SK-N-SH (cell line): ENCODE data around the gene KIF19. TPM values are rescaled to one million over a fixed set of nuclear protein-coding genes. Genes with fewer than 3 reads are reported as not detected.

Experiments used
- CTCF ChIA-PET: fragments of 300-600, 350-600 bp; formaldehyde crosslinking; extraction: SDS; loops from one replicate; lab custom pipeline; 2021; lab: Yijun Ruan, JAX
- POLR2A ChIA-PET: fragments of 350-600 bp; sonication (Branson Sonifier 250); formaldehyde crosslinking; extraction: SDS; loops from one replicate; lab custom pipeline; 2020; ENCODE audit warnings: antibody characterized with exemption, inconsistent platforms; lab: Yijun Ruan, JAX
- DNase-seq: peaks from one replicate; pipeline ENCODE4 v3.0.0; 2012
- H2AFZ ChIP-seq: fragments of 200-600 bp; sonication (generic); 2 replicates; pipeline ENCODE4 v1.8.1; 2016; ENCODE audit warnings: antibody characterized with exemption, mild to moderate bottlenecking, low read depth
- H3F3A ChIP-seq: fragments of 200-600 bp; sonication (generic); replicated peaks from 2 replicates; pipeline ENCODE3; 2016; ENCODE audit warnings: antibody characterized with exemption, mild to moderate bottlenecking; ENCODE audit not compliant: insufficient read depth
- H3K27ac ChIP-seq, 2 experiments: fragments of 200-500 bp in 1 of 2; fragments of 200-600 bp in 1 of 2; sonication (Bioruptor generic) in 1 of 2; sonication (generic), shearing (Covaris generic) in 1 of 2; 2 replicates each; pipeline versions ENCODE4 v1.5.1 to v1.6.1; 2014 to 2016; ENCODE audit warnings: low read depth in 2 of 2, inconsistent platforms in 1 of 2, low read length in 1 of 2, mild to moderate bottlenecking in 1 of 2, mixed read lengths in 1 of 2
- H3K27me3 ChIP-seq: fragments of 200-600 bp; sonication (generic), shearing (Covaris generic); 2 replicates; pipeline ENCODE4 v1.6.1; 2016; ENCODE audit warnings: mixed run types; ENCODE audit not compliant: insufficient read depth
- H3K36me3 ChIP-seq, 2 experiments: fragments of 200-500 bp in 1 of 2; fragments of 200-600 bp in 1 of 2; sonication (Bioruptor generic) in 1 of 2; sonication (generic) in 1 of 2; replicated peaks in 1 of 2; 2 replicates each; pipeline versions ENCODE3 to v1.5.1; 2014 to 2016; ENCODE audit warnings: low read length in 1 of 2, mild to moderate bottlenecking in 1 of 2; ENCODE audit not compliant: insufficient read depth in 2 of 2, control insufficient read depth in 1 of 2
- H3K4me1 ChIP-seq, 2 experiments: fragments of 200-500 bp in 1 of 2; fragments of 200-600 bp in 1 of 2; sonication (Bioruptor generic) in 1 of 2; sonication (generic), shearing (Covaris generic) in 1 of 2; 2 replicates each; pipeline versions ENCODE4 v1.5.1 to v1.6.1; 2014 to 2016; ENCODE audit warnings: low read depth in 1 of 2, low read length in 1 of 2, mixed run types in 1 of 2; ENCODE audit not compliant: insufficient read depth in 2 of 2, control insufficient read depth in 1 of 2
- H3K4me2 ChIP-seq: fragments of 200-600 bp; sonication (generic), shearing (Covaris generic); 2 replicates; pipeline ENCODE4 v1.6.1; 2017; ENCODE audit warnings: mixed run types
- H3K4me3 ChIP-seq, 2 experiments: fragments of 200-500 bp in 1 of 2; fragments of 200-600 bp in 1 of 2; sonication (Bioruptor generic) in 1 of 2; sonication (generic), shearing (Covaris generic) in 1 of 2; 2 replicates each; pipeline versions ENCODE4 v1.5.1 to v1.8.1; 2014 to 2016; ENCODE audit warnings: low read depth in 2 of 2, inconsistent platforms in 1 of 2, low read length in 1 of 2, mild to moderate bottlenecking in 1 of 2, mixed read lengths in 1 of 2, moderate library complexity in 1 of 2
- H3K79me2 ChIP-seq: fragments of 200-600 bp; sonication (generic); 2 replicates; pipeline ENCODE4 v1.8.1; 2017; ENCODE audit warnings: mild to moderate bottlenecking; ENCODE audit not compliant: insufficient read depth
- H3K9ac ChIP-seq: fragments of 200-600 bp; sonication (generic); 2 replicates; pipeline ENCODE4 v1.6.1; 2017; ENCODE audit warnings: mixed run types
- H3K9me2 ChIP-seq: fragments of 200-600 bp; sonication (generic); 2 replicates; pipeline ENCODE4 v1.6.1; 2017; ENCODE audit warnings: mixed run types
- H3K9me3 ChIP-seq: fragments of 200-600 bp; sonication (generic); 2 replicates; pipeline ENCODE4 v1.6.1; 2017; ENCODE audit warnings: mixed run types, mild to moderate bottlenecking, moderate library complexity
- H4K20me1 ChIP-seq: fragments of 200-600 bp; sonication (generic); 2 replicates; pipeline ENCODE4 v1.6.1; 2017; ENCODE audit warnings: mild to moderate bottlenecking, mixed run types; ENCODE audit not compliant: insufficient read depth
- EP300 ChIP-seq, 2 experiments: IDR thresholded peaks; 2 replicates each; pipeline versions ENCODE4 v1.4.0 to v1.6.1; 2012; ENCODE audit warnings: borderline replicate concordance in 1 of 2, low read depth in 1 of 2, low read length in 1 of 2
- EZH2phosphoT487 ChIP-seq: fragments of 200-600 bp; sonication (generic); IDR thresholded peaks from 2 replicates; pipeline ENCODE4 v1.6.1; 2017; ENCODE audit warnings: low read depth, mixed run types, mild to moderate bottlenecking, antibody characterized with exemption, moderate library complexity, borderline replicate concordance
- FOSL2 ChIP-seq: IDR thresholded peaks from 2 replicates; pipeline ENCODE4 v1.4.0; 2012; ENCODE audit warnings: low read depth, mild to moderate bottlenecking, moderate library complexity, borderline replicate concordance
- FOXM1 ChIP-seq: IDR thresholded peaks from 2 replicates; pipeline ENCODE4 v1.4.0; 2012; ENCODE audit warnings: low read depth, mild to moderate bottlenecking
- NFIC ChIP-seq: IDR thresholded peaks from 2 replicates; pipeline ENCODE4 v1.4.0; 2012; ENCODE audit warnings: borderline replicate concordance
- PBX3 ChIP-seq: IDR thresholded peaks from 2 replicates; pipeline ENCODE4; 2012
- POLR2AphosphoS5 ChIP-seq: IDR thresholded peaks from 2 replicates; pipeline ENCODE4 v1.6.1; 2012; ENCODE audit warnings: low read depth, low read length
- RCOR1 ChIP-seq: fragments of 150-350 bp; IDR thresholded peaks from 2 replicates; pipeline ENCODE4 v1.6.1; 2017; ENCODE audit warnings: antibody characterized with exemption, low read length
- RFX5 ChIP-seq: IDR thresholded peaks from 2 replicates; pipeline ENCODE4 v1.6.1; 2012; ENCODE audit warnings: mild to moderate bottlenecking, improper control_type of control experiment, low read length
- SMC3 ChIP-seq: IDR thresholded peaks from 2 replicates; pipeline ENCODE4 v1.6.1; 2012; ENCODE audit warnings: low read depth, low read length, improper control_type of control experiment
- TCF12 ChIP-seq: IDR thresholded peaks from 2 replicates; pipeline ENCODE4 v1.4.0; 2012
- USF1 ChIP-seq: IDR thresholded peaks from 2 replicates; pipeline ENCODE4 v1.4.0; 2012; ENCODE audit warnings: low read depth, borderline replicate concordance
- USF2 ChIP-seq: fragments of 150-350 bp; IDR thresholded peaks from 2 replicates; pipeline ENCODE4 v1.6.1; 2017; ENCODE audit warnings: antibody characterized with exemption, low read length, low read depth, borderline replicate concordance
- YY1 ChIP-seq: IDR thresholded peaks from 2 replicates; pipeline ENCODE4 v1.4.0; 2012; ENCODE audit warnings: low read depth, mild to moderate bottlenecking
- ZBTB33 ChIP-seq: IDR thresholded peaks from 2 replicates; pipeline ENCODE4 v1.4.0; 2012; ENCODE audit warnings: low read depth, borderline replicate concordance
- WGBS: methylation state at CpG from one replicate; pipeline ENCODE4 v1.1.6; 2017; ENCODE audit warnings: low lambda C conversion rate; 5-methylcytosine and 5-hydroxymethylcytosine counted together
- polyA plus RNA-seq, 3 experiments: library from polyadenylated mRNA; depleted of rRNA; stranded (reverse); fragments of >200 nt; gene quantifications; 2 replicates each; pipeline ENCODE4 v1.2.3, GENCODE V29; 2012

KIF19 gene
- polyA plus RNA-seq, 1 of the 3 experiments (the other 2 are of a cell fraction), result not detected

- Histone ChIP-seq H3K4me3 (no peak overlapping the region), H3K9ac (no peak overlapping the region), H3K9me3 (no peaks in the 10 kb centered on the region), H3K9me2 (no peaks in the 10 kb centered on the region), H3K4me1 (no peaks in the 10 kb centered on the region)
- no peak for TF ChIP-seq USF2
- no peak for TF ChIP-seq TCF12
- TF ChIP-seq PBX3, result no peak
- no peak for TF ChIP-seq EZH2phosphoT487
- TF ChIP-seq USF1, result no peak
- TF ChIP-seq NFIC, result no peak
- TF ChIP-seq SMC3, result no peak
- TF ChIP-seq EP300 (IDR thresholded peaks at IDR 0.05; ENCODE audit: borderline replicate concordance in 1 of 2, low read depth in 1 of 2, low read length in 1 of 2), result no peak
- TF ChIP-seq, all 33 proteins: peak for 0
- no peaks in the 10 kb centered on the region for H3K36me3 ChIP-seq
- no peaks in the 10 kb centered on the region for H3K79me2 ChIP-seq
- WGBS, result 36% methylated on average over 9 of the region's 12 CpGs
- H3K27ac ChIP-seq, result no peak overlapping the region
- H3F3A ChIP-seq, result no peaks in the 10 kb centered on the region
- POLR2A ChIA-PET, result interaction anchor here (1.2 kb wide), 1 partner anchor 134 kb away, joined by 3 read pairs; the partner anchor contains the start of gene RPL38
- no peak overlapping the region for H3K4me2 ChIP-seq
- CTCF ChIA-PET, result interaction anchor here (0.6 to 4.4 kb wide), 9 partner anchors 12 to 1288 kb away, joined by 3 to 19 read pairs (median 3); partner anchors contain the start of genes BTBD17 and GPR142
- H3K27me3 ChIP-seq, result no peaks in the 10 kb centered on the region
- H2AFZ ChIP-seq, result no peak overlapping the region
- peak; percentile 36 for DNase-seq
- no peaks in the 10 kb centered on the region for H4K20me1 ChIP-seq
These were observed 11.9 kb downstream of the KIF19 start for GRCh38 chr17:74337834-74338500.

GRCh38 chr17:74339537-74340195, 13.6 kb downstream of the KIF19 start:
- H2AFZ ChIP-seq, result no peak overlapping the region
- no peaks in the 10 kb centered on the region for H4K20me1 ChIP-seq
- POLR2A ChIA-PET, result no interaction called here
- H3K9me2 ChIP-seq, result no peaks in the 10 kb centered on the region
- CTCF ChIA-PET, result interaction anchor here (0.6 to 4.4 kb wide), 3 partner anchors 28 to 249 kb away, joined by 3 to 19 read pairs (median 4); partner anchors contain the start of gene GPR142
- no peaks in the 10 kb centered on the region for H3F3A ChIP-seq
- H3K4me2 ChIP-seq, result no peak overlapping the region
- no peak for TF ChIP-seq FOXM1
- no peak for TF ChIP-seq YY1
- TF ChIP-seq USF1, result no peak
- no peak for TF ChIP-seq RCOR1
- no peak for TF ChIP-seq RFX5
- TF ChIP-seq USF2, result no peak
- no peak for TF ChIP-seq ZBTB33
- TF ChIP-seq POLR2AphosphoS5, result no peak
- no peak for TF ChIP-seq SMC3
- TF ChIP-seq FOSL2, result no peak
- TF ChIP-seq, all 33 proteins: peak for 0
- Histone ChIP-seq H3K4me1 (no peaks in the 10 kb centered on the region), H3K79me2 (no peaks in the 10 kb centered on the region), H3K27me3 (no peaks in the 10 kb centered on the region), H3K36me3 (no peaks in the 10 kb centered on the region), H3K4me3 (no peak overlapping the region), H3K9ac (no peak overlapping the region), H3K27ac (no peak overlapping the region), H3K9me3 (no peaks in the 10 kb centered on the region)
- DNase-seq, result no peak
- 52% methylated on average over 18 of the region's 19 CpGs for WGBS
